ACHN (cell line): ENCODE data around the gene FBXO46.

Experiments used
- DNase-seq: peaks from one replicate; pipeline ENCODE4 v3.0.0-alpha.2; 2015
- in situ Hi-C: cut with HindIII; loops from 2 replicates; pipeline ENCODE4 v1.10.0; 2017; ENCODE audit warnings: low sequenced_read_pairs, low pct_ligation_motif_present, low pct_unique_long_range_greater_than_20kb

Gene FBXO46

GRCh38 chr19:45730368-45731288, at the start of gene FBXO46:
Gene FBXO46 (minus strand): TSS chr19:45730896. CDS start chr19:45713495, 17,401 bp downstream.
- in situ Hi-C loops, result no loop called here
- DNase-seq, result peak; percentile 98

DNA sequence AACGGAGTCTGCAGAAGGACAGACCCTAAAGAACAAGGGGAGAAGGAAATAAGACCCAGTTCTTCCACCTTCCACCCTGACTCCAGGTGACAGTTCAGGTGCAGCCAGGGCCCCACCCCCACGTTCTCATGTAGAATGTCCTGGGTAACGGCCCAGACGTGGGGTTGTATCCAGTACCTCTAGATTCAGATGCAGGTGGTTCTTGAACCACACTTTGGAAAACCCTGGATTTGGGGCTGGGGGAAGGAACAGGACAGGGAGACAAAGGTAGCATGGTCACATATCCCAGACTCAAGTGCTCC, 49.4 kb upstream of the FBXO46 start:
- no peak for DNase-seq
- in situ Hi-C loops, result no loop called here

- in situ Hi-C loops, result no loop called here
- peak; percentile 44 for DNase-seq
Measured at GRCh38 chr19:45779231-45780145, 48.8 kb upstream of the FBXO46 start.

- DNase-seq, result no peak
- in situ Hi-C loops, result no loop called here
Measured at GRCh38 chr19:45778010-45778661, 47.4 kb upstream of the FBXO46 start.

DNA sequence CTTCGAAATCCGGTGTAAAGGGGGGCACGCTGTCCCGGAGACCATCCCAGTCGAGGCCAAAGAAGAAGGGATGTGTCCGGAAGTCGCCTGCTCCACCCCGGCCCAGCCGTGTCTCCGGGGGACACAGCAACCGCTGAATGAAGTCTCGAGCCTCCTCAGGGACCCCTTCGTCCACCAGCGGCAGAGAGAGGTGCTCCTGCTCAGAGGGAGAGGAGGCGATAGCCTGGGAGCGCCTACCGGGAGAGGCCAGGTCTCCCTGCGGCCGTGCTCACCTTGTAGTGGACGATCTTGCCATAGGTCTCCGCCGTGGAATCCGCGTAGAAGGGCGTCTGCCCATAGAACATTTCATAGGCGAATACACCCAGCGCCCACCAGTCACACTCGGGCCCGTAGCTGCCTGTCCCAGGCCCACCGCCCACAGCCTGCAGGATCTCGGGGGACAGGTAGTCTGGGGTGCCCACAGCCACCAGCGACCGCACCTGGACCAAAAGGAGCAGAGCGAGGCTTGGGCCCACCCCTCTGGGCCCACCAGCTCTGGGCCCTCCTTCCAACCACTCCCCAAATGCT, 46.8 kb upstream of the FBXO46 start:
- in situ Hi-C loops, result no loop called here
- no peak for DNase-seq

GRCh38 chr19:45774765-45775164, 44.1 kb upstream of the FBXO46 start:
- in situ Hi-C loops, result no loop called here
- no peak for DNase-seq

GRCh38 chr19:45773384-45773783, 42.7 kb upstream of the FBXO46 start:
- DNase-seq, result no peak
- in situ Hi-C loops, result no loop called here

GRCh38 chr19:45772912-45773311, 42.2 kb upstream of the FBXO46 start:
- in situ Hi-C loops, result no loop called here

GRCh38 chr19:45772130-45772840, 41.6 kb upstream of the FBXO46 start:
- DNase-seq, result no peak
- in situ Hi-C loops, result no loop called here

More at GRCh38 chr19:45772912-45773311, 42.2 kb upstream of the FBXO46 start:
- DNase-seq, result no peak

DNA sequence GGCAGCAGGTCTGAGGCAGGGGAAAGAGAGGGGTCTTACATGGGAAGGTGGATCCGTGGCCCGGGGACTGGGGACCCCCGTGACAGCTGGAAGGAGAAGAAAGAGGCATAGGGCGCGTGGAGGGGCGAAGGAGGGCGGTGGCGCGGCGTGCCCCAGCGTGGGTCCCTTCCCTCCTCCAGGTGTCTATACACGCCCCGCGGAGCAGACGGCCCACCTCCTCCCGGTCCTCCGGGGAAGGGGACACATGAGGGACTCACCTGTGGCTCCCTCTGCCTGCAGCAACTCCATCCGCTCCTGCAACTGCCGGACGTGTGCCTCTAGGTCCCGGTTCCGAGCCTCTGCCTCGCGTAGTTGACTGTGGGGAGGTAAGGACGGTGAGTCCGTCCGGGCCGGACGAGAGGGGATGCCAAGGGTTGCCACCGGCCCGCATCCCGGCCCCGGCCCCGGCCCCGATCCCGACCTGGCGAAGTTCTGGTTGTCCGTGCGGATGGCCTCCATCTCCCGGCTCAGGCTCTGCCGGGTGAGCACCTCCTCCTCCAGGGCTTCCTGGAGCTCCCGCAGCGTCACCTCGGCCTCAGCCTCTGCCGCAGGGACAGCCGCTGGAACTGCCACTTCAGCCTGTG, 40.7 kb upstream of the FBXO46 start:
- in situ Hi-C loops, result no loop called here

DNA sequence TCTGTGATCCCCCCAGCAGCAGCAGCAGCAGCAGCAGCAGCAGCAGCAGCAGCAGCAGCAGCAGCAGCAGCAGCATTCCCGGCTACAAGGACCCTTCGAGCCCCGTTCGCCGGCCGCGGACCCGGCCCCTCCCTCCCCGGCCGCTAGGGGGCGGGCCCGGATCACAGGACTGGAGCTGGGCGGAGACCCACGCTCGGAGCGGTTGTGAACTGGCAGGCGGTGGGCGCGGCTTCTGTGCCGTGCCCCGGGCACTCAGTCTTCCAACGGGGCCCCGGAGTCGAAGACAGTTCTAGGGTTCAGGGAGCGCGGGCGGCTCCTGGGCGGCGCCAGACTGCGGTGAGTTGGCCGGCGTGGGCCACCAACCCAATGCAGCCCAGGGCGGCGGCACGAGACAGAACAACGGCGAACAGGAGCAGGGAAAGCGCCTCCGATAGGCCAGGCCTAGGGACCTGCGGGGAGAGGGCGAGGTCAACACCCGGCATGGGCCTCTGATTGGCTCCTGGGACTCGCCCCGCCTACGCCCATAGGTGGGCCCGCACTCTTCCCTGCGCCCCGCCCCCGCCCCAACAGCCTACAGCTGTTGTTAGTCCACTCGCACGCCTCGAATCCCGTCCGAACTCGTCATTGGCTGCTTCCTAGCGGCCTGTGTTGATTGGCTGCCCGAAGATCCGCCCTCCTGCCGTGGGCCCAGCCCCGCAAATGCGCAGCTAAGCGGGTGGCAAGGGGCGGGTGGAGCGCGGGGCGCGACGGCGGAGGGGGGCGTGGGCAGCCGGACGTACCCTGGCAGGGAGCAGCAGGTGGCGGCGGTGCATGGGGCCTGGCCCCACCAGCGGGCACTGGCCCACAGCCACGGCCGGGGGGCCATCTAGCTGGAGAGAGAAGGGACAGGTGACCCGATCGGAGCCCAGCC, 39.8 kb upstream of the FBXO46 start:
- DNase-seq, result peak; percentile 95
- in situ Hi-C loops, result no loop called here

More for the DNA sequence above, 40.7 kb upstream of the FBXO46 start:
- no peak for DNase-seq

DNA sequence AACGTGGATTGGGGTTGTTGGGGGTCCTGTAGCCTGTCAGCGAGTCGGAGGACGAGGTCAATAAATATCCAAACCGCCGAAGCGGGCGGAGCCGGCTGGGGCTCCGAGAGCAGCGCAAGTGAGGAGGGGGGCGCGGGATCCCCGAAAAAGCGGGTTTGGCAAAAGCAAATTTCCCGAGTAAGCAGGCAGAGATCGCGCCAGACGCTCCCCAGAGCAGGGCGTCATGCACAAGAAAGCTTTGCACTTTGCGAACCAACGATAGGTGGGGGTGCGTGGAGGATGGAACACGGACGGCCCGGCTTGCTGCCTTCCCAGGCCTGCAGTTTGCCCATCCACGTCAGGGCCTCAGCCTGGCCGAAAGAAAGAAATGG, 39.1 kb upstream of the FBXO46 start:
- peak; percentile 38 for DNase-seq
- in situ Hi-C loops, result no loop called here

DNA sequence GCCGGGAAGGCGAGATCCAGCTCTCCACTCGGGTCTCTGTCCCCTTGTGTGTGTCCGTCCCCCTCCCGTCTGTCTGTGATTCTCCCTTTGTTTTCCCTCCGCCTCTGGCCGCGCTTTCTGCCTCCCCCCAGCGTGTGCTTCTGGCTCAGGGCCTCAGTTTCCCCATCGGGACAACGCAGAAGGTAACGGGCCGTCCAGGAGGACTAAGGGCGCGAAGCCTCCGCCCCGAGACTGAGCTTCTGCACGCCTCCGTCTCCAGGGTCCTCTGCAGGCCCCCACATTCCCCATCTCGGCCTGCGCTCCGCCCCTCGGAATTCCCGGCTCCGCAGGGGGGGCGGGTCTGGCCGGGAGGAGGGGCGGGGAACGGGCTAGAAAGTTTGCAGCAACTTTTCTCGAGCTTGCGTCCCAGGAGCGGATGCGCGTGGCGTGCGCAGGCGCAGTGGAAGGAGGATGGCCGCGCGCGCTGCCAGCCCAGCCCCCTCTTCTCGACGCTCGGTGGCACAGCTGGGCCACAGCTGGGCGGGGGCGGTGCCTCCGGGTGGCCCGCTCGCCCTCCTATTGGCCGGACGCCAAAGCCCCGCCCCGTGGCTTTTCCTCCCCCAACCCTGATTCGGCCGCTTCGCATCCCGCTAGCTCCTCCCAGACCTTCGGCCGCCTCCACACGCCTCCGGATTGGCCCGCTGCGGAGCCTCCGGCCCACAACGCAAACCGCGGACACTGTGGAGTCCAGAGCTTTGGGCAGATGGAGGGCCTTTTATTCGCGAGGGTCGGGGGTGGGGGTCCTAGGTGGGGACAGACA, 38.5 kb upstream of the FBXO46 start, which contains the start of gene SIX5:
TSS of gene SIX5 (minus strand) at position 269 of the 799 bp plus-strand sequence. CDS start 408 bp downstream, outside the sequence.
- peak; percentile 94 for DNase-seq
- in situ Hi-C loops, result no loop called here

GRCh38 chr19:45768655-45768983, 37.9 kb upstream of the FBXO46 start:
- in situ Hi-C loops, result no loop called here
- DNase-seq, result peak; percentile 48

GRCh38 chr19:45767881-45768654, 37.4 kb upstream of the FBXO46 start:
- in situ Hi-C loops, result no loop called here
- DNase-seq, result peak; percentile 55
